SK-N-SH treated with all-trans-retinoic acid at 6 μM for 48 hours (cell line): Measurements from ENCODE around the gene ARL15.

ENCODE experiments used
- ATAC-seq: fragments of 200-7000 bp; cut with Tn5 transposase; 3 replicates; pipeline ENCODE4 v1.9.1; 2020; ENCODE audit warnings: mild to moderate bottlenecking, moderate library complexity
- ARNTL ChIP-seq: fragments of 450-650 bp; formaldehyde crosslinking; IDR thresholded peaks from 2 replicates; pipeline ENCODE4 v1.5.0; 2020; ENCODE audit warnings: low read depth, mild to moderate bottlenecking, moderate library complexity, borderline replicate concordance
- ESRRG ChIP-seq: fragments of 250-450 bp; sonication (Bioruptor Pico); IDR thresholded peaks from 2 replicates; pipeline ENCODE4 v1.6.1; 2021; ENCODE audit warnings: mild to moderate bottlenecking
- GLIS3 ChIP-seq: fragments of 250-450 bp; sonication (Bioruptor Pico); IDR thresholded peaks from 2 replicates; pipeline ENCODE4 v1.5.0; 2020; ENCODE audit warnings: mild to moderate bottlenecking, moderate library complexity
- ISL1 ChIP-seq: fragments of 250-450 bp; sonication (Bioruptor Pico); IDR thresholded peaks from 2 replicates; pipeline ENCODE4 v2.1.2; 2022; ENCODE audit warnings: mild to moderate bottlenecking, moderate library complexity
- PATZ1 ChIP-seq: fragments of 250-450 bp; sonication (Bioruptor Pico); IDR thresholded peaks from 2 replicates; pipeline ENCODE4 v1.8.0; 2020; ENCODE audit warnings: mild to moderate bottlenecking, moderate library complexity, borderline replicate concordance
- PPARA ChIP-seq: fragments of 250-450 bp; sonication (Bioruptor Pico); IDR thresholded peaks from 2 replicates; pipeline ENCODE4 v1.5.0; 2020; ENCODE audit warnings: mild to moderate bottlenecking, borderline replicate concordance
- RARB ChIP-seq: fragments of 250-450 bp; sonication (Bioruptor Pico); IDR thresholded peaks from 2 replicates; pipeline ENCODE4 v1.8.0; 2021; ENCODE audit warnings: mild to moderate bottlenecking, moderate library complexity
- SNAI2 ChIP-seq: fragments of 250-450 bp; sonication (Bioruptor Pico); IDR thresholded peaks from 2 replicates; pipeline ENCODE4 v1.5.0; 2020; ENCODE audit warnings: mild to moderate bottlenecking, moderate library complexity
- ZC3H10 ChIP-seq: fragments of 250-450 bp; sonication (Bioruptor Pico); IDR thresholded peaks from 2 replicates; pipeline ENCODE4 v1.5.1; 2021; ENCODE audit warnings: mild to moderate bottlenecking, moderate library complexity
- ZNF565 ChIP-seq: fragments of 450-650 bp; formaldehyde crosslinking; conservative IDR thresholded peaks from 2 replicates; pipeline ENCODE4 v1.5.0; 2020; ENCODE audit warnings: low read depth, mild to moderate bottlenecking, moderate library complexity
- ZNF70 ChIP-seq: fragments of 450-650 bp; formaldehyde crosslinking; IDR thresholded peaks from 2 replicates; pipeline ENCODE4 v1.5.0; 2020; ENCODE audit warnings: mild to moderate bottlenecking, moderate library complexity
- ZNF8 ChIP-seq: fragments of 450-650 bp; formaldehyde crosslinking; IDR thresholded peaks from 2 replicates; pipeline ENCODE4 v1.5.0; 2020; ENCODE audit warnings: mild to moderate bottlenecking, moderate library complexity
- TF ChIP-seq, protein P1 (sequence below): fragments of 250-450 bp; sonication (Bioruptor Pico); IDR thresholded peaks from 2 replicates; pipeline ENCODE4 v1.5.1; 2021; ENCODE audit warnings: mild to moderate bottlenecking, moderate library complexity
- TF ChIP-seq, protein P2 (sequence below): fragments of 250-450 bp; sonication (Bioruptor Pico); IDR thresholded peaks from 2 replicates; pipeline ENCODE4 v1.5.0; 2020; ENCODE audit warnings: mild to moderate bottlenecking, moderate library complexity
- TF ChIP-seq, protein P3 (sequence below): fragments of 250-450 bp; sonication (Bioruptor Pico); IDR thresholded peaks from 2 replicates; pipeline ENCODE4 v1.5.1; 2020; ENCODE audit warnings: low read depth, mild to moderate bottlenecking, moderate library complexity

Gene ARL15

DNA sequence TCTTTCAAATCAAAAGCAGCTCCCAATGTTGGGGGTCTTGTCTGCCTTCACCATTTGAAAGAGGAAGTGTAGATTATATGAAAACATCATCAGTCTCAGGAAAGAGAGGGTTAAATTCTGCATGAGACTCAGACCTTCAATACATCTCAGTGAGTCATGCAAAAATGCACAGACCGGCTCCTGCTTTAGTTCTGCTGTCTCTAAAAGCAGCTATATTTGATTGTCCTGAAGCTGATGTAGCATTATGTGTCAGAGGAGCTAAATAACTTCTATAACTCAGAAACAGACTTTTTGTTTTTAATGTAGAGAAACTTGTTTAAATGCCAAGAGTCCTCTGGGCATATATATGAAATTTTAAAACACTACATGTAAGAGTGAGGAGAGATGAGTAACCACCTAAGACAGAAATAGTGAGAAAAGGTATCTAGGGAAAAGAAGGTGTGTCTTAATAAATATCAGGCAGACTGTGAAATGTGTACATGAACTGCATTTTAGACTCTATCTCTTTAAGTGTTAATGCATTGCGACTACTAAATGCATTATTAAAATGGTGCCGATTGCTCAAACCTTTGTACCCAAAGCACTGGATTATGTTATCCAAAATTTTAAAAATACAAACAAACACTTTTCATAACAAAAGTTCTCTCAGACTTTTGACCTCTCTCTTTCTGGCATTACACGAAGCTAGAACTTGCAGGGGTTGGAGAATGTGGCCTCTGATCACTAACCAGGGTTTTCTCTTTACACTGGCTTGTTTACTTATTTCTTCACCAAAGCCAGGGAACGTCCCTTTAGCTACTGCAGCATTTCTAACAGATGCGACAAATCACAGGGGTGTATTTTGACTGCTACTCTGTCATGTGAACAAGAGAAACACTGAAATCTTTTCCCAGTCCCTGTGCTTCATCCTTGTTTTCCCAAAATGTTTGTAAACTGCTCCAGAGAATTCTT, 302.3 kb downstream of the ARL15 start:
- ATAC-seq = peak; percentile 97
- TF ChIP-seq PPARA (CRISPR knock-in tag) = no peak
- no peak for TF ChIP-seq PATZ1 (CRISPR knock-in tag)
- TF ChIP-seq ZNF565 (CRISPR knock-in tag) = no peak
- no peak for TF ChIP-seq ZC3H10 (CRISPR knock-in tag)
- TF ChIP-seq, protein P1, sequence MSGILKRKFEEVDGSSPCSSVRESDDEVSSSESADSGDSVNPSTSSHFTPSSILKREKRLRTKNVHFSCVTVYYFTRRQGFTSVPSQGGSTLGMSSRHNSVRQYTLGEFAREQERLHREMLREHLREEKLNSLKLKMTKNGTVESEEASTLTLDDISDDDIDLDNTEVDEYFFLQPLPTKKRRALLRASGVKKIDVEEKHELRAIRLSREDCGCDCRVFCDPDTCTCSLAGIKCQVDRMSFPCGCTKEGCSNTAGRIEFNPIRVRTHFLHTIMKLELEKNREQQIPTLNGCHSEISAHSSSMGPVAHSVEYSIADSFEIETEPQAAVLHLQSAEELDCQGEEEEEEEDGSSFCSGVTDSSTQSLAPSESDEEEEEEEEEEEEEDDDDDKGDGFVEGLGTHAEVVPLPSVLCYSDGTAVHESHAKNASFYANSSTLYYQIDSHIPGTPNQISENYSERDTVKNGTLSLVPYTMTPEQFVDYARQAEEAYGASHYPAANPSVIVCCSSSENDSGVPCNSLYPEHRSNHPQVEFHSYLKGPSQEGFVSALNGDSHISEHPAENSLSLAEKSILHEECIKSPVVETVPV = no peak
- peak; percentile 74 for TF ChIP-seq ISL1

GRCh38 chr5:54004697-54005096, 305.7 kb downstream of the ARL15 start:
- ATAC-seq = no peak
- TF ChIP-seq, protein P1 = no peak
- no peak for TF ChIP-seq ESRRG (CRISPR knock-in tag)
- TF ChIP-seq, protein P2, sequence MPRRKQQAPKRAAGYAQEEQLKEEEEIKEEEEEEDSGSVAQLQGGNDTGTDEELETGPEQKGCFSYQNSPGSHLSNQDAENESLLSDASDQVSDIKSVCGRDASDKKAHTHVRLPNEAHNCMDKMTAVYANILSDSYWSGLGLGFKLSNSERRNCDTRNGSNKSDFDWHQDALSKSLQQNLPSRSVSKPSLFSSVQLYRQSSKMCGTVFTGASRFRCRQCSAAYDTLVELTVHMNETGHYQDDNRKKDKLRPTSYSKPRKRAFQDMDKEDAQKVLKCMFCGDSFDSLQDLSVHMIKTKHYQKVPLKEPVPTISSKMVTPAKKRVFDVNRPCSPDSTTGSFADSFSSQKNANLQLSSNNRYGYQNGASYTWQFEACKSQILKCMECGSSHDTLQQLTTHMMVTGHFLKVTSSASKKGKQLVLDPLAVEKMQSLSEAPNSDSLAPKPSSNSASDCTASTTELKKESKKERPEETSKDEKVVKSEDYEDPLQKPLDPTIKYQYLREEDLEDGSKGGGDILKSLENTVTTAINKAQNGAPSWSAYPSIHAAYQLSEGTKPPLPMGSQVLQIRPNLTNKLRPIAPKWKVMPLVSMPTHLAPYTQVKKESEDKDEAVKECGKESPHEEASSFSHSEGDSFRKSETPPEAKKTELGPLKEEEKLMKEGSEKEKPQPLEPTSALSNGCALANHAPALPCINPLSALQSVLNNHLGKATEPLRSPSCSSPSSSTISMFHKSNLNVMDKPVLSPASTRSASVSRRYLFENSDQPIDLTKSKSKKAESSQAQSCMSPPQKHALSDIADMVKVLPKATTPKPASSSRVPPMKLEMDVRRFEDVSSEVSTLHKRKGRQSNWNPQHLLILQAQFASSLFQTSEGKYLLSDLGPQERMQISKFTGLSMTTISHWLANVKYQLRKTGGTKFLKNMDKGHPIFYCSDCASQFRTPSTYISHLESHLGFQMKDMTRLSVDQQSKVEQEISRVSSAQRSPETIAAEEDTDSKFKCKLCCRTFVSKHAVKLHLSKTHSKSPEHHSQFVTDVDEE (CRISPR knock-in tag) = no peak
- no peak for TF ChIP-seq ZNF8 (CRISPR knock-in tag)
- no peak for TF ChIP-seq ZNF70 (CRISPR knock-in tag)
- TF ChIP-seq PPARA (CRISPR knock-in tag) = no peak
- no peak for TF ChIP-seq ARNTL
- TF ChIP-seq, protein P3, sequence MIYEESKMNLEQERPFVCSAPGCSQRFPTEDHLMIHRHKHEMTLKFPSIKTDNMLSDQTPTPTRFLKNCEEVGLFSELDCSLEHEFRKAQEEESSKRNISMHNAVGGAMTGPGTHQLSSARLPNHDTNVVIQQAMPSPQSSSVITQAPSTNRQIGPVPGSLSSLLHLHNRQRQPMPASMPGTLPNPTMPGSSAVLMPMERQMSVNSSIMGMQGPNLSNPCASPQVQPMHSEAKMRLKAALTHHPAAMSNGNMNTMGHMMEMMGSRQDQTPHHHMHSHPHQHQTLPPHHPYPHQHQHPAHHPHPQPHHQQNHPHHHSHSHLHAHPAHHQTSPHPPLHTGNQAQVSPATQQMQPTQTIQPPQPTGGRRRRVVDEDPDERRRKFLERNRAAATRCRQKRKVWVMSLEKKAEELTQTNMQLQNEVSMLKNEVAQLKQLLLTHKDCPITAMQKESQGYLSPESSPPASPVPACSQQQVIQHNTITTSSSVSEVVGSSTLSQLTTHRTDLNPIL (CRISPR knock-in tag) = no peak
- TF ChIP-seq GLIS3 (CRISPR knock-in tag) = no peak
- TF ChIP-seq SNAI2 = no peak
- TF ChIP-seq ISL1 = no peak
- TF ChIP-seq PATZ1 (CRISPR knock-in tag) = no peak
- no peak for TF ChIP-seq ZC3H10 (CRISPR knock-in tag)
- no peak for TF ChIP-seq RARB (CRISPR knock-in tag)
- no peak for TF ChIP-seq ZNF565 (CRISPR knock-in tag)

GRCh38 chr5:54002779-54003178, 307.6 kb downstream of the ARL15 start:
- ATAC-seq = no peak
- no peak for TF ChIP-seq GLIS3 (CRISPR knock-in tag)
- no peak for TF ChIP-seq PPARA (CRISPR knock-in tag)
